Measurements from ENCODE around the gene RSAD2. TPM values are rescaled to one million over a fixed set of nuclear protein-coding genes. Genes with fewer than 3 reads are reported as not detected.

RSAD2 gene
- total and polyA plus RNA-seq, 9 of the 15 experiments (the other 6 are each of a cell fraction or from before 2014, with no cell fraction given) = 0.15 to 1.4 (median 0.28) TPM

GRCh38 chr2:6941299-6942046 lies 63.9 kb downstream of the RSAD2 start:
- CTCF ChIA-PET (ENCODE audit: low intra/inter-chr PET ratio) = no interaction called here
- ATAC-seq = no peak

More at GRCh38 chr2:6941299-6942046, 63.9 kb downstream of the RSAD2 start:
- 64% methylated on average over 10 of the region's 10 CpGs for WGBS (ENCODE audit: insufficient coverage, low coverage, missing lambda C conversion rate)
- Histone ChIP-seq H4K20me1 (replicated peaks; ENCODE audit: control insufficient read depth, insufficient read depth, low read length) (no peaks in the 10 kb centered on the region), H3K27me3 (ENCODE audit: control insufficient read depth in 2 of 2, insufficient read depth in 2 of 2, low read length in 2 of 2) (no peaks in the 10 kb centered on the region), H3K4me1 (replicated peaks in 1 of 2; ENCODE audit: control insufficient read depth in 2 of 2, insufficient read depth in 2 of 2, low read length in 2 of 2) (no peaks in the 10 kb centered on the region; a peak in 1 of 5 replicates), H3K9me1 (ENCODE audit: control insufficient read depth, insufficient read depth, low read length) (no peaks in the 10 kb centered on the region), H3K4me2 (ENCODE audit: insufficient read depth, low read length) (no peak overlapping the region), H3K36me3 (ENCODE audit: control insufficient read depth, insufficient read depth, low read length) (no peaks in the 10 kb centered on the region; the same call in 2 of the 3 replicates), H3K4me3 (no peak overlapping the region), H3K9ac (ENCODE audit: insufficient read depth in 1 of 2, low read depth in 2 of 2, low read length in 2 of 2) (no peak overlapping the region), H2AFZ (ENCODE audit: low read depth, low read length) (no peak overlapping the region), H3K79me2 (ENCODE audit: control insufficient read depth, insufficient read depth, low read length) (no peaks in the 10 kb centered on the region), H3K27ac (ENCODE audit: extremely low read depth, low read depth, low read length) (no peak overlapping the region), H3K9me3 (replicated peaks; ENCODE audit: control insufficient read depth, insufficient read depth, low read depth, low read length) (no peaks in the 10 kb centered on the region)
- no peak for FAIRE-seq
- BruUV-seq (replicated peaks) = no TSS peak
- no peak for DNase-seq (ENCODE audit: extremely low read depth in 1 of 4, low spot score in 3 of 4)
- intact Hi-C loops (cut with micrococcal nuclease) = no loop called here
- TF ChIP-seq PHF21A (IDR thresholded peaks at IDR 0.05; ENCODE audit: borderline replicate concordance, low read depth) (no peak), HMGN3 (IDR thresholded peaks at IDR 0.05; ENCODE audit: borderline replicate concordance, extremely low read depth, insufficient read length, low read depth, low read length) (no peak), CBX3 (IDR thresholded peaks at IDR 0.05; ENCODE audit: borderline replicate concordance in 1 of 2, low read length in 2 of 2) (no peak), CHD4 (IDR thresholded peaks at IDR 0.05; ENCODE audit: insufficient read depth, insufficient replicate concordance, low read depth, low read length, poor library complexity, severe bottlenecking) (no peak), EP300 (IDR thresholded peaks at IDR 0.05; ENCODE audit: low read length) (no peak), ZBTB5 (IDR thresholded peaks at IDR 0.05) (no peak), GABPA (tag; conservative IDR thresholded peaks at IDR 0.05; ENCODE audit: low read depth) (no peak)
- TF ChIP-seq, protein P1, sequence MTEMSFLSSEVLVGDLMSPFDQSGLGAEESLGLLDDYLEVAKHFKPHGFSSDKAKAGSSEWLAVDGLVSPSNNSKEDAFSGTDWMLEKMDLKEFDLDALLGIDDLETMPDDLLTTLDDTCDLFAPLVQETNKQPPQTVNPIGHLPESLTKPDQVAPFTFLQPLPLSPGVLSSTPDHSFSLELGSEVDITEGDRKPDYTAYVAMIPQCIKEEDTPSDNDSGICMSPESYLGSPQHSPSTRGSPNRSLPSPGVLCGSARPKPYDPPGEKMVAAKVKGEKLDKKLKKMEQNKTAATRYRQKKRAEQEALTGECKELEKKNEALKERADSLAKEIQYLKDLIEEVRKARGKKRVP (CRISPR knock-in tag; IDR thresholded peaks at IDR 0.05) = no peak
- TF ChIP-seq, protein P2, sequence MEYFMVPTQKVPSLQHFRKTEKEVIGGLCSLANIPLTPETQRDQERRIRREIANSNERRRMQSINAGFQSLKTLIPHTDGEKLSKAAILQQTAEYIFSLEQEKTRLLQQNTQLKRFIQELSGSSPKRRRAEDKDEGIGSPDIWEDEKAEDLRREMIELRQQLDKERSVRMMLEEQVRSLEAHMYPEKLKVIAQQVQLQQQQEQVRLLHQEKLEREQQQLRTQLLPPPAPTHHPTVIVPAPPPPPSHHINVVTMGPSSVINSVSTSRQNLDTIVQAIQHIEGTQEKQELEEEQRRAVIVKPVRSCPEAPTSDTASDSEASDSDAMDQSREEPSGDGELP (CRISPR knock-in tag; IDR thresholded peaks at IDR 0.05; ENCODE audit: borderline replicate concordance) = no peak
- TF ChIP-seq, protein P3, sequence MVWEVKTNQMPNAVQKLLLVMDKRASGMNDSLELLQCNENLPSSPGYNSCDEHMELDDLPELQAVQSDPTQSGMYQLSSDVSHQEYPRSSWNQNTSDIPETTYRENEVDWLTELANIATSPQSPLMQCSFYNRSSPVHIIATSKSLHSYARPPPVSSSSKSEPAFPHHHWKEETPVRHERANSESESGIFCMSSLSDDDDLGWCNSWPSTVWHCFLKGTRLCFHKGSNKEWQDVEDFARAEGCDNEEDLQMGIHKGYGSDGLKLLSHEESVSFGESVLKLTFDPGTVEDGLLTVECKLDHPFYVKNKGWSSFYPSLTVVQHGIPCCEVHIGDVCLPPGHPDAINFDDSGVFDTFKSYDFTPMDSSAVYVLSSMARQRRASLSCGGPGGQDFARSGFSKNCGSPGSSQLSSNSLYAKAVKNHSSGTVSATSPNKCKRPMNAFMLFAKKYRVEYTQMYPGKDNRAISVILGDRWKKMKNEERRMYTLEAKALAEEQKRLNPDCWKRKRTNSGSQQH (CRISPR knock-in tag; IDR thresholded peaks at IDR 0.05) = no peak
- POLR2A ChIA-PET = interaction anchor here (0.7 kb wide), 2 partner anchors 9 to 57 kb away, joined by 3 read pairs; no protein-coding TSS in a partner anchor
- in situ Hi-C loops (cut with MboI) = no loop called here
